GM20431 (cell line): ENCODE data around the gene VPS16.
"Not testable (repeated sequence)": the region's sequence is repeated elsewhere in the genome, so short reads cannot be mapped to it uniquely, and the experiment has no call there.

ENCODE experiments used
- in situ Hi-C: fragments of 300-500 bp; cut with MseI, MboI; formaldehyde crosslinking; loops from one replicate; pipeline ENCODE4 v1.15.0; 2020; ENCODE audit warnings: low sequenced_read_pairs; ENCODE audit not compliant: unreplicated experiment

VPS16 gene

DNA sequence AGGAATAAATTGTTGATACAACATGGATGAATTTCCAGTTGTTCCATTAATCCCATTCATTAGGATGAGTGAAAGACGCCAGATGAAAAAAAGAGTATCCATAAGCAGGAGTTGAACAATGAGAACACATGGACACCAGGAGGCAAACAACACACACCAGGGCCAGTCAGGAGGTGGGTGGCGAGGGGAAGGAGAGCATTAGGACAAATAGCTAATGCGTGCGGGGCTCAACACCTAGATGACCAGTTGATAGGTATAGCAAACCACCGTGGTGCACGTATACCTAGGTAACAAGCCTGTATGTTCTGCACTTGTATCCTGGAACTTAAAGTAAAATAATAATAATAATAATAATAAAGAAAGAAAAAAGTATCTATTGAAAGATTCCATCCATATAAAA is 11.2 kb upstream of the VPS16 start:
- in situ Hi-C loops, result no loop called here

GRCh38 chr20:2831206-2831605 is 9.3 kb upstream of the VPS16 start:
- in situ Hi-C loops, result not testable (repeated sequence)

GRCh38 chr20:2833761-2834160 is 6.8 kb upstream of the VPS16 start:
- in situ Hi-C loops, result no loop called here

DNA sequence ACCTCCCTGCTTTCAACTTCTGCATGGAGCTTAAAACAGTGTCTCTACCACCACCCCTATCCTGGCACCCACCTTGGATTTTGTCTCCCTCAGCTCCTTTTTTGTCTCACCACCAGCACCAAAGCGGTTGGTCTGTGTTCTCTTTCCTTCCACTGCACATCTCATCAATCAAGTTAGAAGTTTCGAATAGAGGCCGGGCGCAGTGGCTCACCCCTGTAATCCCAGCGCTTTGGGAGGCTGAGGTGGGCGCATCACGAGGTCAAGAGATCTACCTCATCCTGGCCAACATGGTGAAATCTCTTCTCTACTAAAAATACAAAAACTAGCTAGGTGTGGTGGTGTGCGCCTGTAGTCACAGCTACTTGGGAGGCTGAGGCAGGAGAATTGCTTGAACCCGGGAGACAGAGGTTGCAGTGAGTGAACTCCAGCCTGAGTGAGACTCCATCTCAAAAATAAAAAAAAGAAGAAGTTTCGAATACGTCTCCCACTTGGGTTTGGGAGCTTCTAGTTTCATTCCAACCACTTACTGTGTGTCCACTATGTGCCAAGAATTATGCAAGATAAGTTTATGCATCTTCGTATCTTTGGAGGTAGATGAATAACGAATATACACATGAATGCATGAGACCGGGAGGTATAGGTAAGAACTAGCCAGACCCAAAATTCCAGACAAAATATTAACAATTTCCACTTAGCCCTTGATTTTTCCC is 6.0 kb upstream of the VPS16 start:
- in situ Hi-C loops, result no loop called here

DNA sequence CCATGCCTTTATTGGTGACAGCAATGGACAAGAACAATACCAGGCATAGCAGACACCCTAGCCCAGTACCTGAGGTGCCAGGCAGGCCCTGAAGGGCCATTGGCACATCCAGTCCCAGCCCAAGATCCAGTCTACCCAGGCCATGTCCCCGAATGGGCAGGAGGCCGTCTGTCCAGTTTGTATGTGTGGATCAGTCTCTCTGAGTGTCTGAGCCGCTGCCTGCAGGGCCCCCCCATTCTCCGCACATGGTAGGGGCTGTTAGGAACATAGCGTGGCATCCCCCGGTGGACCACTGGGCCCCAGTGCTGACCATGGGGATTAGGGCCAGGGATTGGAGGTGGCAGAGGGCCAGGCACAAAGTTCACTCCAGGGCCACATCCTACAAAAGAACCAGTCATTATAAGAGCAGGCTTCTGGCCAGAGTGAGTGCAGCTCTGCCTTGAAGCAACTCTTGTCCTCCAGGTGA is 5.2 kb upstream of the VPS16 start:
- in situ Hi-C loops, result no loop called here

DNA sequence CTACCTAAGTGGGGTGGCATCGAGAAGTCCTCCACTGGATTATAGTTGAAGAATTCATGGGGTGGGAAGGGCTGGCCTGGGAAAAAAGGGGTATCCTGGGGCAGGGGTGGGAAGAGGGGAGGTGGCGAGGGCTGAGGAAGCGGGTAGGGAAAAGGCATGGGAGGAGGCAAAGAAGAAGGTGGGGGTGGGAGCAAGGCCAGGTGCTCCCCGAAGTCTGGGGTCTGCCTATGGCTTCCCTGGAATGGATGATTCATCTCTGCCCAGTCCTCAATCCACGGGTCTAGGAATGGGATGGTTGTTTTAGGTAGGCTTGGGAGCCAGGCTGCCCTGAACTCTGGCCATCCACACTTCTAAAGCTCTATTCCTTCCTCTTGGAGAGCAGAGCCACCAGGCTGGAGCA is 4.5 kb upstream of the VPS16 start:
- in situ Hi-C loops, result no loop called here

DNA sequence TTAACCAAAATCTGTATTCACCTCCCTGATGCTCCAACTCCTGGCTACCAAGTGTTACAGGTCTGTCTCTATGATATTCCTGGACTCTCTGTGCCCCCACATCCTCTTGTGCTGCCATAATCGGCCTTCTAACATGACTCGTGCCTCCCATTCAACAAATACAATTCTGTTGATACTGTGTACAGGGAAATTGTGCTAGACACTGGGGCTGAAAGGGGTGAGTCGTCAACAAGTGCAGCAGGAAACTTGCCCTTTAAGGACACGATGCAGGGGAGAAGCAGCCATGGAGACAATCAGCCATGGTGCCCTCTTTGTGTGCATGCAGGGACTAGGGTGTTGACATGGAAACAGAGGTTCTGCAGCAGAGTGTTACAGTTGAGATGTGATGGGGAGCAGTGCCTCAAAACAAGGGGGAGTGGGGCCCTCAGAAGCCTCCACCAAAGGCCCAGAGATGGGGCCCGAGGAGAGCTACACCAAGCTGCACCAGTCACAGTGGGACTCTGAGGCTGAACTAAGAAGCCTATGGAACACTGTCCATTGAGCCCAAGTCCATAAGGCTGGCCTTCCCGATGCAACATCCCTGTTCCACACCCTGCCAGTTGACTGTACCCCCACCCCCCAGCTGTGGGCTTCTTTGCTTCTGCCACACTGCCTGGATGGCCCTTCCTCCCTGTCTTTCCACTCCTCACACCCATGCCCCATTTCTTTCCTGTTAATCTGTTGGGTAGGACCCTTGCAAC is 3.2 kb upstream of the VPS16 start:
- in situ Hi-C loops, result no loop called here

- in situ Hi-C loops, result no loop called here
These were observed 2.3 kb upstream of the VPS16 start for GRCh38 chr20:2838170-2838797.

- in situ Hi-C loops, result no loop called here
These were observed 1.5 kb upstream of the VPS16 start for GRCh38 chr20:2838847-2839671.

GRCh38 chr20:2839732-2840137 is 810 bp upstream of the VPS16 start:
- in situ Hi-C loops, result no loop called here

DNA sequence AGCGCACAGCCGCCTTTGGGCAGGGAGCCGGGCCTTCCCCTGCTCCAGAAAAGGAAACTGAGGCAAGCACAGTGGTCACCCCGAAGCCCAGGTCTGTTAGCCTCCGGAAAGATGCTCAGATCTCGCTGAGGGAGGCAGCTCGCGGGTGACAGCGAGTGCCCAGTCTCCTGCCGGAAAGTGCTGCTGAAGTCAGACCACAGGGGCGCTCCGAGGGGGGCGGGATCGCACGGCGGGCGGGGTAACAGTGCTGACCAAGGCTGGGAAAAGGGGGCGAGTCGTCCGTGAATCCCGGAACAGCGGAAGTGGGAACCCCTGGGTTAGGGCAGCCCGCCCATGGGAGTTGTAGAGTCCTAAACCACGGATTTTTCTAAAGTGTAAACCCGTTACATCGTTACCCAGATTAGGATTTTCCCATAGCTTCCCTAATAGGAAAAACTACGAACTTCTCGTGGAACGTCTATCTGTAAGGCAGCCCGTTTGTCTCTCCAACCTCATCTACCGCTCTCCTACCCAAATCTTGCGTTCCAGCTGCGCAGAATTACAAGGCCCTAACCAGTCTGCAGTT is 504 bp downstream of the VPS16 start:
- in situ Hi-C loops, result no loop called here

GRCh38 chr20:2845607-2846006 is 5.1 kb downstream of the VPS16 start:
- in situ Hi-C loops, result no loop called here

- in situ Hi-C loops, result no loop called here
These were observed 6.2 kb downstream of the VPS16 start for GRCh38 chr20:2846698-2847097.

GRCh38 chr20:2847802-2848201 is 7.3 kb downstream of the VPS16 start:
- in situ Hi-C loops, result no loop called here

DNA sequence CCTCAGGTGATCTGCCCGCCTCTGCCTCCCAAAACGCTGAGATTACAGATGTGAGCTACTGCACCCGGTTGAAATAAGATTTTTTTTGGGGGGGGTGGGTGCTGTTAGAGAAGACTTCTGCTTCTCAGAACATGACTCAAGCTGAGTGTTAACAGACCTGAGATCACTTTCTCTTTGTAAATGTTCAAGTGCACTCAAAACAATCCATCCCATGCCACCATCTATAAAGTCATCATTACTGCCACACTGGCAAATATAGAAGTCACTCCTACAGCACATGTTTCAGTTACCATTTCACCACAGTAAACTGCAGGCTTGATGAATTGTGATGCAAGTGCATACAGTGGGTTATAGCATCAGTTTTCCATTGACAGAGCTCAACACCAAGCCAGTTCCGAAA is 9.0 kb downstream of the VPS16 start:
- in situ Hi-C loops, result no loop called here

DNA sequence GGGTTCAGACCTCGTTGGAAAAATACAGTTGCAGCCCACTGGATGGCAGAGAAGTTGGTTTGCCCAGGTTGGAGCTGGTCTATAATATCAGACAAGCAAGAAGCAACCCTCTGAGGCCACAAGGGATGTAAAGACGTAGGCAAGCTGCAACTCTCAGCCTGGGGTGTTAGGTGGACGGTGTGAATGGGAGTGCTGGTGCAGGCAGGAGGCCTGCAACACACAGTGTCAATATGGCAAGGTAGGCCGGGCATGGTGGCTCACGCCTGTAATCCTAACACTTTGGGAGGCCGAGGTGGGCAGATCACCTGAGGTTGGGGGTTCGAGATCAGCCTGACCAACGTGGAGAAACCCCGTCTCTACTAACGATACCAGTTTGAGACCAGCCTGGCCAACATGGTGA is 10.5 kb downstream of the VPS16 start:
- in situ Hi-C loops, result no loop called here

GRCh38 chr20:2858591-2858990 is 18.0 kb downstream of the VPS16 start:
- in situ Hi-C loops, result no loop called here

DNA sequence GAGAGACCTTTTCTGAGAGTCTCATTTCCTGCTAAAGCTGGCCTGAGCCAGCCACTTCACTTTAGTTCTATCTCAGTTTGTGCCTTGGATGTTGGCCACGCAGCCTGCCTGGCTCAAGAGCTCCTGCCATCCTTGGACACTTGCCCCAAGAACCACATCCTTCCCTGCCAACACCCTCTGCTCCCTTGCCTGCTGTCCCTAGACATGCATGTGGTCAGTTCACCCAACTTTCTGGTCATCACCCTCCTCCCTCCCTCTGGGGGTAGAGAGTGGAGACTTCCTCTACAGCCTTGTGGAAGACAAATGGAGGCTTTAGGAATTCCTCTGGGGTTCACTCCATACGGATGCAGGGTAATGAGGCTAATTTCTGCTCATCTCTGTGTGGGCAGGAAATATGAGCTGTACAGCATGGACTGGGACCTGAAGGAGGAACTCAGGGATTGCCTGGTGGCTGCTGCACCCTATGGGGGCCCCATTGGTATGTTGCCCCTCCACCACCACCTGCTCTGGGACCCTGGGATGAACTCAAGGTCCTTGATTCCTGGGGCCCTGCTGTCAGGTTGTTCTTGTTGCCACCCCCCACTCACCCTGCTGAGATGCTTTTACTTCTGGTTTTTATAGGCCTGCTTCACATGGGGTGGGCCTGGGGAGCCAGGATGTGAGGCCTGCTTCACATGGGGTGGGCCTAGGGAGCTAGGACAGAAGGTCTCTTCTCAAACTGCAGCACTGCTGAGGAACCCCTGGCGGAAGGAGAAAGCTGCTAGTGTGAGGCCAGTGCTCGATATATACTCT is 19.0 kb downstream of the VPS16 start:
- in situ Hi-C loops, result no loop called here

- in situ Hi-C loops, result no loop called here
These were observed 24.1 kb downstream of the VPS16 start for GRCh38 chr20:2864626-2865025.
